Measurements from ENCODE around the gene PDZD4. TPM values are rescaled to one million over a fixed set of nuclear protein-coding genes. Genes with fewer than 3 reads are reported as not detected.

Gene PDZD4
- total RNA-seq, 1 donor from 2014 or later, result 9.9 TPM

DNA sequence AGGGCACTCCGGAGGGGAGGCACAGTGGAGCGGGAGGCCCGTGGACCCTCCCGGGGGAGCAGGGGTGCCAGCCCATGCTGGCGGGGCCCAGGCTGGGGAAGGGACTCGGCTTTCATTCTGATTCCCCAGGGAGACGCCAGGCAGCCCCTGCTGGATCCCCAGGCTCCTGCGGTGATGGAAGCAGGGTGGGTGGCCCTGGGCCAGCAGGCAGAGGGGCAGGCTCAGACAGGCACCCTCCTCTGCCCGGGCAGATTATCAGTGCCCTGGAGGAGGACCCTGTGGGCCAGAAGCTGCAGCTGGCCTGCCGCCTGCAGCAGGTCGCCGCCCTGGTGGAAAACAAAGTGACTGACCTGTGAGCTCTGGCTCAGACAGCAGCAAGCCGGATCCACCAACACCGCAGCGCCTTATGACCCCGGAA lies 51.7 kb downstream of the PDZD4 start:
- H3K4me1 Mint-ChIP-seq (ENCODE audit: low read depth, unreplicated experiment), result no peaks in the 10 kb centered on the region
- no peaks in the 10 kb centered on the region for H3K36me3 ChIP-seq (ENCODE audit: insufficient read depth, low read length)
- H3K4me3 Mint-ChIP-seq (ENCODE audit: unreplicated experiment), result no peak overlapping the region
- no peak for DNase-seq (ENCODE audit: low read depth)
- H3K27ac ChIP-seq (ENCODE audit: low read depth, low read length), result no peak overlapping the region
- H2AFZ ChIP-seq (ENCODE audit: low read depth, low read length), result no peak overlapping the region
- H3K27me3 ChIP-seq (ENCODE audit: insufficient read depth, low read length), result no peaks in the 10 kb centered on the region
- TF ChIP-seq, protein P1, sequence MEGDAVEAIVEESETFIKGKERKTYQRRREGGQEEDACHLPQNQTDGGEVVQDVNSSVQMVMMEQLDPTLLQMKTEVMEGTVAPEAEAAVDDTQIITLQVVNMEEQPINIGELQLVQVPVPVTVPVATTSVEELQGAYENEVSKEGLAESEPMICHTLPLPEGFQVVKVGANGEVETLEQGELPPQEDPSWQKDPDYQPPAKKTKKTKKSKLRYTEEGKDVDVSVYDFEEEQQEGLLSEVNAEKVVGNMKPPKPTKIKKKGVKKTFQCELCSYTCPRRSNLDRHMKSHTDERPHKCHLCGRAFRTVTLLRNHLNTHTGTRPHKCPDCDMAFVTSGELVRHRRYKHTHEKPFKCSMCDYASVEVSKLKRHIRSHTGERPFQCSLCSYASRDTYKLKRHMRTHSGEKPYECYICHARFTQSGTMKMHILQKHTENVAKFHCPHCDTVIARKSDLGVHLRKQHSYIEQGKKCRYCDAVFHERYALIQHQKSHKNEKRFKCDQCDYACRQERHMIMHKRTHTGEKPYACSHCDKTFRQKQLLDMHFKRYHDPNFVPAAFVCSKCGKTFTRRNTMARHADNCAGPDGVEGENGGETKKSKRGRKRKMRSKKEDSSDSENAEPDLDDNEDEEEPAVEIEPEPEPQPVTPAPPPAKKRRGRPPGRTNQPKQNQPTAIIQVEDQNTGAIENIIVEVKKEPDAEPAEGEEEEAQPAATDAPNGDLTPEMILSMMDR (IDR thresholded peaks at IDR 0.05; ENCODE audit: insufficient read depth, low read depth, low read length), result no peak
- TF ChIP-seq EZH2 (IDR thresholded peaks at IDR 0.05; ENCODE audit: insufficient read depth, low read length), result no peak
- H3K79me2 ChIP-seq (ENCODE audit: insufficient read depth, low read length), result no peaks in the 10 kb centered on the region
- no peak for FAIRE-seq
- no peaks in the 10 kb centered on the region for H4K20me1 ChIP-seq (ENCODE audit: insufficient read depth, low read length)
- H3K4me3 ChIP-seq (ENCODE audit: insufficient read depth, low read depth, low read length), result no peak overlapping the region
- no peaks in the 10 kb centered on the region for H3K9me3 ChIP-seq (ENCODE audit: insufficient read depth, low read depth, low read length)
- H3K27ac Mint-ChIP-seq (ENCODE audit: unreplicated experiment), result no peak overlapping the region
- H3K27me3 Mint-ChIP-seq (ENCODE audit: low read depth, unreplicated experiment), result no peaks in the 10 kb centered on the region
- H3K4me2 ChIP-seq (ENCODE audit: low read length), result no peak overlapping the region
- H3K36me3 Mint-ChIP-seq (ENCODE audit: low read depth, unreplicated experiment), result no peaks in the 10 kb centered on the region
- no peaks in the 10 kb centered on the region for H3K9me3 Mint-ChIP-seq (ENCODE audit: unreplicated experiment)
- H3K4me1 ChIP-seq (ENCODE audit: insufficient read depth, low read length), result no peaks in the 10 kb centered on the region
- H3K9ac ChIP-seq (ENCODE audit: low read length), result no peak overlapping the region

DNA sequence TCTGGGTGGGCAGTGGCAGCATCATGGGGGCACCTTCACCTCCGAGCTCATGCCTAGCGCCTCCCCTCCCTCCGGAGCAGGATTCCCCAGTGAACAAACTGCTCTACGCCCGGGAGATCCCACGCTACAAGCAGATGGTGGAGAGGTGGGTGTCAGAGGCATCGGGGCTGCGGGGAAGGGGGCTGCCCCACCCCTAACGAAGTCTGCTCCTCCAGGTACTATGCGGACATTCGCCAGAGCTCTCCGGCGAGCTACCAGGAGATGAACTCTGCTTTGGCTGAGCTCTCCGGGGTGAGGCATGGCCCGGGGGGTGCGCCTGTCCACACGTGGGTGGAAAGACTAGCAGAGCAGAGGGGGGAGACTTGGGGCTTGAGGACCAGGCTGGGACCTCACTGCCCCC lies 52.2 kb downstream of the PDZD4 start:
- no peak overlapping the region for H2AFZ ChIP-seq (ENCODE audit: low read depth, low read length)
- no peak overlapping the region for H3K9ac ChIP-seq (ENCODE audit: low read length)
- Mint-ChIP-seq H3K27me3 (ENCODE audit: low read depth, unreplicated experiment) (no peaks in the 10 kb centered on the region), H3K27ac (ENCODE audit: unreplicated experiment) (no peak overlapping the region), H3K4me1 (ENCODE audit: low read depth, unreplicated experiment) (no peaks in the 10 kb centered on the region), H3K4me3 (ENCODE audit: unreplicated experiment) (no peak overlapping the region), H3K36me3 (ENCODE audit: low read depth, unreplicated experiment) (no peaks in the 10 kb centered on the region), H3K9me3 (ENCODE audit: unreplicated experiment) (no peaks in the 10 kb centered on the region)
- no peak overlapping the region for H3K27ac ChIP-seq (ENCODE audit: low read depth, low read length)
- no peaks in the 10 kb centered on the region for H4K20me1 ChIP-seq (ENCODE audit: insufficient read depth, low read length)
- no peaks in the 10 kb centered on the region for H3K36me3 ChIP-seq (ENCODE audit: insufficient read depth, low read length)
- DNase-seq (ENCODE audit: low read depth) (no peak), FAIRE-seq (no peak)
- TF ChIP-seq, protein P1 (IDR thresholded peaks at IDR 0.05; ENCODE audit: insufficient read depth, low read depth, low read length), result no peak
- no peak for TF ChIP-seq EZH2 (IDR thresholded peaks at IDR 0.05; ENCODE audit: insufficient read depth, low read length)
- no peaks in the 10 kb centered on the region for H3K79me2 ChIP-seq (ENCODE audit: insufficient read depth, low read length)
- H3K27me3 ChIP-seq (ENCODE audit: insufficient read depth, low read length), result no peaks in the 10 kb centered on the region
- no peaks in the 10 kb centered on the region for H3K4me1 ChIP-seq (ENCODE audit: insufficient read depth, low read length)
- H3K4me2 ChIP-seq (ENCODE audit: low read length), result no peak overlapping the region
- no peak overlapping the region for H3K4me3 ChIP-seq (ENCODE audit: insufficient read depth, low read depth, low read length)
- H3K9me3 ChIP-seq (ENCODE audit: insufficient read depth, low read depth, low read length), result no peaks in the 10 kb centered on the region

DNA sequence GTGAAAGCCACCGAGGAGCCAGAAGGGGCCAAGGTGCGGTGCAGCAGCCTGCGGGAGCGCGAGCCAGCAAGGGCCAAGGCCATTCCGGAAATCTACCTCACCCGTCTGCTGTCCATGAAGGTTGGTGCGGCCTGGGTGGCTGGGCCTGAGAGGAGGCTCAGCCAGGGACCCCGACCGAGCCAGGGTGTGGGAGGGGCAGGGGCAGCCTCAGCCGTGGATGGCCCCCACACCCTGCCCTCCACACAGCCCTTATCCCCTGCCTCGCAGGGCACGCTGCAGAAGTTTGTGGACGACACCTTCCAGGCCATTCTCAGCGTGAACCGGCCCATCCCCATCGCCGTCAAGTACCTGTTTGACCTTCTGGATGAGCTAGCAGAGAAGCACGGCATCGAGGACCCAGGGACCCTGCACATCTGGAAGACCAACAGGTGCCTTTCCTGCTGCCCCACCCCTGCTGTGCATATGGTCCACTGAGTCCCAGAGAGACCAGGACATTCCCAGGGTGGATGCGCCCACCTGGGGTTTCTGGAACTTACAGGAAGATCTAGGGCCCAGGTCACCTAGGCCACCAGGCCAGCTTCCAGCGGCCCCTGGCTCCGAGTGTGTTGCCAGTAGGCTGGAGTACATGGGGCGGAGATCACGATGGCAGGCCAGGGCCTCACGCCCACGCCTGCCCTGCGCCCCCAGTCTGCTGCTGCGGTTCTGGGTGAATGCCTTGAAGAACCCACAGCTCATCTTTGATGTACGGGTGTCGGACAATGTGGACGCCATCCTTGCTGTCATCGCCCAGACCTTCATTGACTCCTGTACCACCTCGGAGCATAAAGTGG lies 52.9 kb downstream of the PDZD4 start:
- Histone ChIP-seq H3K4me2 (ENCODE audit: low read length) (no peak overlapping the region), H3K9me3 (ENCODE audit: insufficient read depth, low read depth, low read length) (no peaks in the 10 kb centered on the region), H3K27ac (ENCODE audit: low read depth, low read length) (no peak overlapping the region), H3K4me1 (ENCODE audit: insufficient read depth, low read length) (no peaks in the 10 kb centered on the region), H4K20me1 (ENCODE audit: insufficient read depth, low read length) (no peaks in the 10 kb centered on the region), H3K36me3 (ENCODE audit: insufficient read depth, low read length) (no peaks in the 10 kb centered on the region), H3K79me2 (ENCODE audit: insufficient read depth, low read length) (no peaks in the 10 kb centered on the region), H3K27me3 (ENCODE audit: insufficient read depth, low read length) (no peaks in the 10 kb centered on the region), H3K4me3 (ENCODE audit: insufficient read depth, low read depth, low read length) (no peak overlapping the region), H3K9ac (ENCODE audit: low read length) (no peak overlapping the region), H2AFZ (ENCODE audit: low read depth, low read length) (no peak overlapping the region)
- H3K9me3 Mint-ChIP-seq (ENCODE audit: unreplicated experiment), result no peaks in the 10 kb centered on the region
- DNase-seq (ENCODE audit: low read depth) (no peak), FAIRE-seq (no peak)
- no peaks in the 10 kb centered on the region for H3K4me1 Mint-ChIP-seq (ENCODE audit: low read depth, unreplicated experiment)
- H3K27me3 Mint-ChIP-seq (ENCODE audit: low read depth, unreplicated experiment), result no peaks in the 10 kb centered on the region
- no peaks in the 10 kb centered on the region for H3K36me3 Mint-ChIP-seq (ENCODE audit: low read depth, unreplicated experiment)
- H3K4me3 Mint-ChIP-seq (ENCODE audit: unreplicated experiment), result no peak overlapping the region
- no peak for TF ChIP-seq EZH2 (IDR thresholded peaks at IDR 0.05; ENCODE audit: insufficient read depth, low read length)
- TF ChIP-seq, protein P1 (IDR thresholded peaks at IDR 0.05; ENCODE audit: insufficient read depth, low read depth, low read length), result no peak
- no peak overlapping the region for H3K27ac Mint-ChIP-seq (ENCODE audit: unreplicated experiment)
